DMS79 treated with DMSO at 0.1 percent for 48 hours (cell line): ENCODE data around the gene UNCX.

Source experiments
- DNase-seq: peaks from one replicate; lab custom pipeline; 2025; lab: John Stamatoyannopoulos, UW

UNCX gene

DNA sequence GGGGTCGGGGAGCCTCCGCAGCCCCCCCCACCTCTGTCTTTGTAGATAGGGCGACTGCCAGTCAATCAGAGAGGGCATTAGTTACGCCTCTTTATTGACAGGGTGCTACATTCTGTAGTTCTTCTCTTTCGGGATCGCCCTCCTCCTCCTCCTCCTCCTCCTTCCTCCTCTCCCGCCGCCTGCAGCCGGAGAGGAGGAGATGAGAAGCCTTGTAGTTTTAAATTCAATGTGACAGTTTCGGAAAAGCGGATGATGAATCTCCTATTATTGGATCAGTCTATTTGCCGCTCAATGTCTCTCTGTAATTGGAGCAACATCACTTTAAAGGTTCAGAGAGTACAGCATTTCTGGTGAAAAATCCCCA lies 587 bp upstream of the UNCX start:
- no peak for DNase-seq

DNA sequence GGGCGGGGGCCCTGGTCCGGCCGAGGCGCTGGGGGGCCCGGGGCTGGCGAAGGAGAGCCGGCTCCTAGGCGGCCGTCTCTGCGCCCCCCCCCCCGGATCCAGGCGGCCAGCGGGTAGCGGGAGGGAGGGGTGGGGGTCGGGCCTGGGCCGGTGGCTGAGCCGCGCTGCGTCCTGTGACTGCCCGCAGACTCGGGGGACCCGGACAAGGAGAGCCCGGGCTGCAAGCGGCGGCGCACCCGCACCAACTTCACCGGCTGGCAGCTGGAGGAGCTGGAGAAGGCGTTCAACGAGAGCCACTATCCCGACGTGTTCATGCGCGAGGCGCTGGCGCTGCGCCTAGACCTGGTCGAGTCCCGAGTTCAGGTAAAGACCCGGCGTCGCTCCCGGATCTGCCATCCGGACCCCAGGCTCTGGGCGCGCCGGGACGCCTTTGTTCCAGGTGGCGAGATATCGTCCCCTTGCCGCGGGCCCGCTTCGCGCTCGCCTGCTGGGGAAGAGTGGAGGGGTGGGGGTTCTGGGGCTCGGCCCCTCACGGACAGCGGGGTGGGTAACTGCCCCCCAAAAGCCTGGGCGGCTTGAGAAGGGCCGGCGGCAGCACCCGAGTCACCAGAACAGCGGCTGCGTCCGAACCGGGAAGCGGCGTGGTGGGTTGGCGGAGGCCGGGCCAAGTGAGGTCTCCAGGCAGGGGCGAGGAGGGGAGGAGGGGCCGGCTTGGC lies 819 bp downstream of the UNCX start:
- DNase-seq: no peak

DNA sequence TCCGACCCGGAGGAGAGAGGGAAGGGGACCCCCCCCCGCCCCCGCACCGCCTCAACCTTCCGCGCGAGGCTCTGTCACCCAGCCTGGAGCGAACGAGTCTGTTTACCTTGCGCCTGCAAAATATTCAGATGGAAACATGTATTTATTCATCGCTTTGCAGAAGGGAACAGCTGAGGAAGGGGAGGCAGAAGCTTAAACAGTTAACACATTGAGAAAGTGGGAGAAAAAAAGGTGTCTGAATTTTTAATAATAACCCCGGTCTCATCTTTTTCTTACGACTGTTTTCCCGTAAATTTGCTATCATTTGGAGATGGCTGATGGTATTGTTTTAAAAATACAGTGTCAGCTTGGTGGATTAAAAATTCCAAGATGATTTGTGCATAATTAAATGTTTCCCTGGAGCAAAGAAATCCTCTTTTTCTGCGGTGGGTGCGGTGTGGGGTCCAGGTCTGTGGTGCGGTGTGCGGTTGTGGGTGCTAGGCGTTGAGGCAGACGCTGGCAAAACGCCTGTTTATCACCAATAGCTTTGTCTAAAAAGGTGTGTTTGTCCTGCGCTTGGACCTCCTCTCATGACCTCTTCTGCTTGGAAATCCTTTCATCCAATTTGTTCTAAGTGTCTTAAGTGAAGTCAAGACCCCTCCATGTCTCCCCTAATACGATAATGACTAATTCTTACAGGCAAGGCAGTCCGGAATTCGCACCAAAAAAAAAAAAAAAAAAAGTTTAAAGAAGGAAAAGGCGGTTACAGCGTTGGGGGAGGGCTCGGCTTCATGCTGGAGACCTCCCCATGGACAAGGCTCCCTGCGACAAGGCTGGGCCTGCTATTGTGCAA lies 1.6 kb downstream of the UNCX start:
- DNase-seq: no peak

DNA sequence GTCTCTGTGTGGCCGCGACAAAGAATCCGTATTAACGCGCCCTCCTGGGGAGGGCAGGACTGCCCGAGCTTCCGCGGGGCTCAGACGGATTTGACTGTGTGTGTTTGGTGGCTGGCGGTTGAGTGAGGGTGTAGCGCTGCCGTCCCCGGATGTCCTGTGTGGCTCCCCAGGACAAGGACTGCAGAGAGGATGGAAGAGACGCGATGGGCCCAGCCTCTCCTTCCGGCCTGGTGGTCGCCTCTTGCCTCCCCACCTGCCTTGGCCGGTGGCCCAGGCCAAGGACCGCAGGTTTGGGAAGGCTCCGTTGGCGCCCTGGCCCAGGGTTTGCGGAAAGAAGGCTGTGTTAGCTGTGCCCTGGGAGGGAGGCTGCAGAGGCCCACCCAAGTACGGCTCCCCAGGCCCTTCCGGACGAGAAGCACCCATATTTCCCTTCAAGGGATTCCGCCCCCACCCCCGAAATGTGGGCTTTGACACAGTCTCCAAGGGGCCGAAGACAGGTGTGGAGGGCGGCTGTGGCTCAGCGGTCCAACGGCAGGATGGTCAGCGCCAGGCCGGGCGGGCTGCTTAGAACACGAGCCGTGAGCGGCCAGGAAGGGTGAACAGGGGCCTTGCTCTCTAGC lies 2.3 kb downstream of the UNCX start:
- no peak for DNase-seq

DNA sequence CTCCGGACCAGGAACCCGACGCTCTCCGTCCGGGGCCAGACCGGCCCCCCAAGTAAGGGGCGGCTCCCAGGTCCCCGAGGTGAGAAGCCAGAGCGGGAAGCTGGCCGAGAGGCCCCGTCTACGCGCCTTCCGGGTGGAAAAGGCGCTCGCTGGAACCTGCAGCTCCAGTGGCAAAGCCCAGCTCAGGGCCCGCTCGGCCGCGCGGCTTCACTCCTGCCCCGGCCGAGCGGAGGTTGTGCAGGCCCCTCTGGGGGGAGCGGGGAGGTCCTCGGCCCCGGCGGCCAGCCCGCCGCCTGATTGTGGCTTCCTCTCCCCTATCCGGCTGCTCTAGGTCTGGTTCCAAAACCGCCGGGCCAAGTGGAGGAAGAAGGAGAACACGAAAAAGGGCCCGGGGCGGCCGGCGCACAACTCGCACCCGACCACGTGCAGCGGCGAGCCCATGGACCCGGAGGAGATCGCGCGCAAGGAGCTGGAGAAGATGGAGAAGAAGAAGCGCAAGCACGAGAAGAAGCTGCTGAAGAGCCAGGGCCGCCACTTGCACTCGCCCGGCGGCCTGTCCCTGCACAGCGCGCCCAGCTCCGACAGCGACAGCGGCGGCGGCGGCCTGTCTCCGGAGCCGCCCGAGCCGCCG lies 2.9 kb downstream of the UNCX start:
- DNase-seq: no peak

DNA sequence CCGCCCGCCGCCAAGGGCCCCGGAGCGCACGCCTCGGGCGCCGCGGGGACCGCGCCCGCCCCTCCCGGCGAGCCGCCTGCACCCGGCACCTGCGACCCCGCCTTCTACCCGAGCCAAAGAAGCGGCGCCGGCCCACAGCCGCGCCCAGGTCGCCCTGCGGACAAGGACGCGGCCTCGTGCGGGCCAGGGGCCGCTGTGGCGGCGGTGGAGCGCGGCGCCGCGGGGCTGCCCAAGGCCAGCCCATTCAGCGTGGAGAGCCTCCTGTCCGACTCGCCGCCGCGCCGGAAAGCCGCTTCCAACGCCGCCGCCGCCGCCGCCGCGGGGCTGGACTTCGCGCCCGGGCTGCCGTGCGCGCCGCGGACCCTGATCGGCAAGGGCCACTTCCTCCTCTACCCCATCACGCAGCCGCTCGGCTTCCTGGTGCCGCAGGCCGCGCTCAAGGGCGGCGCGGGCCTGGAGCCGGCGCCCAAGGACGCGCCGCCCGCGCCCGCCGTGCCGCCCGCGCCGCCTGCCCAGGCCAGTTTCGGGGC lies 3.5 kb downstream of the UNCX start:
- DNase-seq: no peak

DNA sequence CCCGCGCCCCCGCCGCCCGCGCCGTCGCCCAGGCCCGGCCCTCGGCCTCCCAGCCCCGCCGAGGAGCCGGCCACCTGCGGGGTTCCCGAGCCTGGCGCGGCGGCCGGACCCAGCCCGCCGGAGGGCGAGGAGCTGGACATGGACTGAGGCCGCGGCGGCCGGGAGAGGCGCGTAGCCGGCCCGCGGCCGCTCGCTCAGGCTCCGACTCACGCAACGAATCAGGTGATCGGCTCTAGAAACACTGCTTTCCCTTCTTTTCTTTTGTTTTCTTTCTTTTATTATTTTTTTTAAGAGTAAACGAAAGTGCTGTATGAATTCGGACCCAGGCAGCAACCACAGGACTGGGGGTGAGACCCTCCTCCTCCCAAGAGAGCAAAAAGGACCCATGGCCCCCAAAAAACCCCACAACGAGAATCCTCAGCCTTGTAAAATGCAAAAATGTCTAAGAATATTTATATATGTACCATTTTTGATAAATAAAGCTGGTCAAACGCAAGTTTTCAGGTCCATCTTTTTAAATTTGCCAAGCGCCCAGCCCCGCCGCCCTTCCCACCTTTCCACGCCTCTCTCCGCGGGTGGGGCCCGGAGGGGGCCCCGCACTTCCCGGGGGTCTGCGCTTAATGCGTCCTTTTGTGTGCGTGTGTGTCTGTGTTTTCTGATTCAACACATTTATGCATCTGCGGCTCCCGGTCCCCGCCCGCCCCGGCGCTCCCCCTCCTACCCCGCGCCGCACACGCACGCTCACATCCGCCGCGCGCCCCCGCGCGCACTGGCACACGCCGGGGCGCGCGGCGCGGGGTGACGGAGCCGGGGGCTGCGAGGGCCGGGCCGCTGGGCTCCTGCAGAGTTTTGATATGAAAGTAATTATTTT lies 4.4 kb downstream of the UNCX start:
- DNase-seq: no peak

DNA sequence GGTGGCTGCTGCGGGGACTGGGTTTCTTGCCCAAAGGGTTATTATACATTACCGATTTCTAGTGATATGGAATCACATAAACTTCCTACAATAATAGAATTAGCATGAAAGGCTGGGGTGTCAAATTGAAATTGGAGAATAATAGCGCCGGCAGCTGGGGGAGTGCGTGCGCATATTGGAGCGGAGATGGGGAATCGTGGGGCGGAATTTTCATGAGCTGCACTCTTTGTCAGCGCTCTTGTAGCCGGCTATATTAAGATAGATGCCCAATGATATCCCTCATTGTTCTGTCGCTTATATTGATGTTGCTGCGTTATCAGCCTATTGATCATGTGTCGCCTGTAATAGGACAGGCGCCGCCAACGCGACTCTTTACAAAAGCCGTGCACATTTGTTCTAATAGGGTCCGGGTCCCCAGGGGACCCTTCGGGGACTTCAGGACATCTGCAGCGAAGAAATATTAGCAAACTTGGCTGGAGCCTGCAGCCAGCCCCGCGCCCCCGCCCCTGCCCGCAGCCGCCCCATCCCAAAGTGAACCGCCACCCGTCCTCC lies 5.1 kb downstream of the UNCX start:
- no peak for DNase-seq

DNA sequence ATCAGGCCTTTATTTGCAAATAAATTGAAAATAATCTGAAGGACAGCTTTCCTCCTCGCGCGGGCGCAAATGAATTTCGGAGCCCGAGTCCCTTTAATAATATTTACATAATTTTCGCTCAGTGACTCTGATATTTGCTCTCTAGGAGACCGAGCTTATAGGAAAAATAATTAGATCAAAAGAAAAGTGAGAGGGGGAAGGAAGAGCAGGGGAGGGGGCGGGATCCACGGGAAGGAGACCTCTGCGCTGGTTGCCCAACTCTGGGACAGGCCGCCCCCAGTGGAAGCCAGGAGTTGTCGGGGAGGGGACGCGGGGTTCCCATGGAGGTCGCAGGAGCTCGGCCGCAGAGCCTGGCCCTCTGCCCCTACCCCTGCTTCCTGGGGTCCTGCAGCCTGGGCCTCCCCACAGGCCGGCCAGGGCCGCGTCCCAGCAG lies 5.8 kb downstream of the UNCX start:
- no peak for DNase-seq

DNA sequence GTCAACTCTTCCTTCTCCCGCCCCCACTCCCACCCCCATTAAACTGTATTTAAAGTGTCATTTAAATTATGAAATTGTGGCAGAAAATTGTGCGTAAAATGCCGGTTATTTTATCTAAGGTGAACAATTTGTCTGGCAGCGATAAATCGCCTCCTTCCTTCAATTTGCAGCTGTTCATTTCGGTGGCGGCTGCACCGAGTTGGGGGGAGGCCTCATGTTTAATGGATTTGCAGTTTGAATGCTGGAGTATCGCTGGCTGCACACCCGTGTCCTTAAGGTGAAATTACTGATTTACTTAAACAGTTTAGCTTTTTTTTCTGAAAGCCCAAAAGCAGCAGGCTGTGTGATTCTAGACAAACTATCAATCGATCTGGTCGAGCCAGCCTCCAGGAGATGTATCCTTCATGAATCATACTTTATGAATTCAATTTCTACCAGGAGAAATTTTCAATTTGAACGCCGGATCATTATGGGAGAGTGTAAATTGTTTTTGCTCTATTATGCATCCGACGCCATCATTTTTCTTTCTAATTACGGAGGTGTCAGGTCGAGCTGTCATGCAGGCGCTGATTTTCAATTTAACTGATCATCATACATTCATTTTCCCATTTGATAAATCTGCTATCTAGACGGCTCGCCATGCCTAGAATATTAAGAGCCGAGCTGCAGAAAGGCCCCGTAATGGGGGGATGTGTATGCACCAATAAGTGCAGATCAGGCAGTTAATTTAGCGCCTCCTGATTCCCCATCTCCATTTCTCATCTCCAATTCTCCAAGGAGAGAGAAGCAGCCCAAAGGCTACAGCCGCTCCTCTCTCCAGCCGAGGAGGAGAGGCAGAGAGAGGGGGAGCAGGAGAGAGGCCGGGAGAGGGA lies 6.5 kb downstream of the UNCX start:
- DNase-seq: no peak

DNA sequence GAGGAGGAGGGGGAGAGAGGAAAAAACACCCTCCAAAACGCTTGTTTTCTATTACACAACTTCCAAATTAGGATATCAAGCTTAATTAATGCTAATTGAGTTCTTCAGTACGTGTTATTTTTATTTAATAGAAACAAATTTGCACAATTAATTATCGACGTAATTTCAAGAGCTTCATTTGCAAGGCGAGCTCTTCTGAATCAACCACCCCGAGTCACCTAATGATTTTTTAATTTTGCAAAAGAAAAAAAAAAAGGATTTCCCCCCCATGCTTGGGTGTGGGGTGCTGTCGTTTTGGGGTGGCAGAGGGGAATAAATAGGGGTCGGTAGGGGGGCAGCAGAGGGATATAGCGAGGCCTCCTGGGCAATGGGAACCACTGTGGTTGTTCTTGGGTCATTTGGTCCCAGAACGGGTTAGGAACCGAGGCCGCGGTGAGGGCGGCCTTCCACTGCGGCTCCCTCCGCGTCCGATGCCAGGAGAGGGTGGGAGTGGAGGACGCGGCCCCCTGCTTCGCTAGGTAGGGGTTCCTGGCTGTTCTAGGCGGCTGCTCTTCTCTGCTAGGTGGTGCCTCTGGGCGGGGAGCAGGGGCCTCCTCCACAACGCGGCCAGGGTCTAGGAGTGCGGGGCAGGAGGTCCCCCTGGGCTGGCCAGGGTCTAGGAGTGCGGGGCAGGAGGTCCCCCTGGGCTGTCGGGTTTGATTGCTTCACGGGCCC lies 7.3 kb downstream of the UNCX start:
- DNase-seq: no peak

DNA sequence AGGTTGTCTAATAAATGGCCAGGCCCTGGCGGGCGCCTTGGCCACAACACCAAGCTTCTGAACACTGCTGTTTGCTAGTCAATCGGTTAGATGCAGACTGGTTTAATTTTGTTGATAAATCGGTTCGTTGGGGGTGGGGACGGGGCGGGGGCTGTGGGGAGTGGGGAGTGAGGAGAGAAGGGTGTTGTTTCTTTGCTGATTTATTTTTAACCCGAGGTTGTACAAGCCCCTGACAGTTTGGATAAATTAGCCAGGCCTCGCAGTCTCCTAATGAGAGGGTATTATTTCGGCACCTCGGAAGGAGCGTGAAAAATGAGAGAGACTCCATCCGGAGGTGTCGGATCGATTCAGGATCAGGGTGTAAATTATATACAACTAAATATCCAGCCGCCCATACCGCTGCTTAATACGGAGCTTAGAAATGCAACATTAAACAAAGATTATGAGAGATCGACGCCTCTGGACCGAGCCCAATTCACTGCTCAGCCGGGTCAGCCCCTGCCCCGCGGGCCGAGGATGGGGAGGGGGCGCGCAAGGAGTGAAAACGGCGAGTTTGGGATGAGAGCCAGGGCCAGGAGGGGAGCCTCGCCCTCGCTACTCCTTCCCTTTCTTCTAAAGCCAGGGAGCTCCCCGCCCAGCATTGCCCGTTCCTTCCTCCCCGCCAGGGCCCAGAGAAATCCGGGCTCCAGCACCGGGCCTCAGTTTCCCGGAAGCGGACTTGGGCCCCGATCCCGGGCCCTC lies 8.0 kb downstream of the UNCX start:
- no peak for DNase-seq

DNA sequence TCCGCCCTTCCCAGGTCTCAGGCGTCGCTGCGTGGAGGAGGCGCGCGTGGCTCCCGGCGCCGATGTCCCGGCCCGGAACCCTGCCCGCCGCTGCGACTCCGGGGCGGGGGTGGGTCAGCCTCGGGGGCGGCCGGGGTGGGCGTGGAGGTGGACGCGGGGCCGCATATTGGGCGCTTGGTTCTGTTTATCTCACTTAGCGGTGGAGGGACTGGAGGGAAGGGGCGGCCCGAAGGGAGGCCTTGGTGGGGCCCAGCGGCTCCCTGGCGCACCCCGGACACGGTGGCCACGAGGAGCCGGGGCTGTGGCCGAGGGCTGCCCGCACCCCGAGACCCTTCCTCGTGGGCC lies 8.6 kb downstream of the UNCX start:
- no peak for DNase-seq

DNA sequence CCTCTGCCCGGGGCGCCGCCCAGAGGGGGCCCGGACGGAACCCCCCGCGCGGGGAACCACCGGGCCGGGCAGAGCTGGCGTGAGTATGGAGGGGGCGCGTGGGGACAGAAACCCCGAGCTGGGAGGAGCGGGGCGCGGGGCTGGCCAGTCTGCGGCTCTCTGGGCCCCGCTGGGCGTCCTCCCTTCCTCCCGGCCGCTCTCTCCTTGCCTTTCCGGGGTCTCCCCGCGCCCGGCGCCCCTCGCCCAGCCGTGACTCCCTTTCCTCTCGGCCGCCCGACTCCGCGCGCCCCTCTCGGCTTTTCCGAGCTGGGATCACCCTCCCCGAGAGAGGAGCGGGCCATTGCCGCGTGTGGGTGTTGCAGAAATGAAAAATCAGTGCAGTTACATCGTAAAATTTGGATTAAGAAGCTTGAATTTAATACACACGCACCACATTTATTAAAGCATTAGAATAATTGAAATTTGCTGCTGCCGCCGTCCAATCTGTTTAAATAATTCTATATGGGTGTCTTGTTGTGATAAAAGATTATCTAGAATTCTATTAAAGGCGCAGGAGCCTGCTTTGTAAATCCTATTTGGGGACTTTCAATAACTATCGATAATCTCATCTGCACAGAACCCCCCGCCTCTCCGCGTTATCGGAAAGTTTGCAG lies 9.1 kb downstream of the UNCX start:
- no peak for DNase-seq

DNA sequence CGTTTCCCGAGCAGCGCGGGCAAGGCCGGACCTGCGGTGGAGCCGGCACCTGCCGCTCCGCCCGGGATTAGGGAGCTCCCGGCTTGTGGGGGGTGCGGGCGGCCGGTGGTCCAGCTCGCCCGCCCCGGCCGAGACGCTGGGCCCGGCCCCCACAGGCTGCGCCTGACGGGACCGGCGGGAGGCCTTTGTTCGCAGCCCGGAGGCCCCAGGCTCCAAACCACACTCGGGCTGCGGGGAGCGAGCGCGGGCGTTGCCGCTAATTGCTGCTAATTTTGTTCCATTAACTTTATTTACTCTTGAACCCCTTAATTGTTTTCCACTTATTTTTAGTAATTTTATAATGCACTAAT lies 9.6 kb downstream of the UNCX start:
- DNase-seq: no peak

DNA sequence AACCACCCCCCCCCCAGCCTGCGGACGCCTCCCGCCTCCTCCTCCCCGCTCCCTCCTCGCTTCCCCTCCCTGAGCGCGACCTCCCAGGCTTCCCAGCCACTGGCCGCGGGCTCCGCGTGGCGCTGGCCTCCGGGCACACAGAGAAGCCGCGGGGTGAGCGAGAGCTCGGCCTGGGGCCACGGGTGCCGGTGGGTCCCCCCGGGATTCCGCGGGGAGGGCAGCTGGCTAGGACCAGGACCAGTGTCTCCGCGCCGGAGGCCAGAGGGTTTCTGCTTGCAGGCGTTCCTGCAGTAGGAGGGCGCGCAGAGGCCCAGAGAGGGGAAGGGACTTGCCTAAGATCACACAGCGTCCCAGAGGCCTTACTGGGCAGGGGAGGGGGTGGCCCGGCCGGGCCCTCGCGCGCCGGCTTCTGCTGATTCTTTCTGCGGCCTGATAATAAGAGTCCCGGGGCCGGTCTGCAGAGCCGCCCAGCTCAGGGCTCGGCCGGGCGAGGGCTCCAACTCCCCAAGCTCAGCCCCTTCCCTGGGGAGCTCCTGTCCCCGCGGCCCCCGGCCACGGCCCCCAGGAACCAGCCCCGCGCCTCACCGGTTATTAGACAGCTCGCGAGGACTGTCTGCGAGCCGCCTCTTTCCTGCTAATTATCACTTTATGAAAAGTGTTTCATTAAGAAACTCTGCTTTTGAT lies 10.1 kb downstream of the UNCX start:
- DNase-seq: no peak

DNA sequence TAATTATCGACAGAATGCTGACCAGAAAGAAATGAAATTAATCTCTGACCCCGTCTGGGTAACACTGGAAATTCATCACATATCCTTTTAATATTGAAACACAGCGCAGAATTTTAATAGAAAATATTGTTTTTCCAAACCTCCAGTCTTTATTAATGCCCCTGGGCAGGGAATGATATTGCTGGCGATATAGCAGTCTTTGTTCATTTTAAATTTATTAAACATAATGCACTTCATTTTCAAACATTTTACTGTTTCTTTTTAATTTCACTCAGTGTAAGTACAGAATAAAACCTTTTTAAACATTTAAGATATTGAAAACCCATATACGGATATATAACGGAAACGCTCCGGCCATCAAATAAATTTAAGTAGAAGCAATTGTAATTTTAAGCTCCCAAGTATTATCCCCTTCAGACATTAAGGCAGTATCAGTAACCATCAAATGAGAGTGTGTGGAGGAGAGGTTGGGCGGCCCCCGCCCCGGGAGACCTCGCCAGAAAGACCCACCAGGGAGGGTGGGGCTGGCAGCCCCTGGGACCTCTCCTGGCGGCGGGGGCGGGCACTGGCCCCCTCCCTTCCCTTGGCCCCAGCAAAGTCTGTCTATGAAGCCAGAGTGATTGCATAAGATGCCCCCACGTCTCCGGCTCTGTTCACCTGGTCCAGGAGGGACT lies 10.8 kb downstream of the UNCX start:
- no peak for DNase-seq
